ENCODE data around the gene NEUROD6. TPM values are rescaled to one million over a fixed set of nuclear protein-coding genes. Genes with fewer than 3 reads are reported as not detected.

The NEUROD6 gene
- total RNA-seq, 4 donors from 2014 or later, result not detected

DNA sequence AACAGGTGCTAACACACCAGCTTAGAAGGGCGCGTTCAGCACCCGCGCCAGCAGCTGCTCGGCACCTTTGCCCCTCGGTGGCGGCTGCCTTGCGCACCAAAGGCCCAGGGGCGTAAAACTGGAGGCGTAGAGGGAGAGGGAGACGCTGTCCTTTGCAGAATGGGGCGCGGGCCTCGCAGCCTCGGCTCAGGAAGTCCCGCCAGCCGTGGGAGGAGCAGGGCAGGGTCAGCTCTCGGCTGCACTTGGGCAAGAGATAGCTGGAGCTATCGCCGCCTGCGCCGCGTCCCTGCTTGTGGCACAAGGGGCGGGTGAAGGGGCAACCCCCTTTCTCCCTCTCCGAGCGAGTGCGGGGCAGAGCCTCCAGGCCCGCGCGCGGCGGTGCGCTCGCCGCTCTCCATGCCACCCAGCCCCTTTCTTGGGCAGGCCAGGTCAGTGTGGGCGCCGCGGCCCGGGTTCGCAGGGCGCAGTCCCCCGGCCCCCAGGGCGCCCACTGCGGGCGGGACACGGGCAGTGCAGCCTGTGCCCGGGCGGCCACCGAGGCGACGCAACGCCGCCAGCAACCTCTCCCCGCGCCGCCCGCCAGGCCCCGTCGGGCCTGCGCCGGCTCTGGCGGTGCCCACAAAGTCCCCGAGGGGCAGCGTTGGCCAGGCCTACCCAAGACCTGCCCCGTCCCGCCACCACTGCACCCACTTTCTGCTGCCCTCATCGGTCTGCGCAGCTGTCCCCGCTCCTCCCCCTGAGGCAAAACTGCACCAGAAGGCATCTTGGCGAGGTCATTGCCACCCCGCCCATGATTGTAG, 4.1 kb downstream of the NEUROD6 start:
- DNase-seq (ENCODE audit: extremely low spot score), result no peak
- WGBS, result 7% methylated on average over 34 of the region's 71 CpGs
- peaks cover 0 to 3% (median 0%) of the 10 kb centered on the region in 4 donors for H3K9me3 ChIP-seq
- H3K27ac ChIP-seq (replicated peaks in 1 of 4), result no peak overlapping the region
- H3K4me3 ChIP-seq, result peak overlapping the region; percentile 7 to 32 (median 27)
- H3K27me3 ChIP-seq, result peaks cover 0 to 46% (median 15%) of the 10 kb centered on the region in 4 donors
- H3K4me1 ChIP-seq, result peaks cover 0 to 18% (median 11%) of the 10 kb centered on the region in 4 donors
- intact Hi-C loops (cut with DNase I), result no loop called here
- H3K36me3 ChIP-seq, result no peaks in the 10 kb centered on the region
- no peak for TF ChIP-seq EP300 (IDR thresholded peaks at IDR 0.05)

DNA sequence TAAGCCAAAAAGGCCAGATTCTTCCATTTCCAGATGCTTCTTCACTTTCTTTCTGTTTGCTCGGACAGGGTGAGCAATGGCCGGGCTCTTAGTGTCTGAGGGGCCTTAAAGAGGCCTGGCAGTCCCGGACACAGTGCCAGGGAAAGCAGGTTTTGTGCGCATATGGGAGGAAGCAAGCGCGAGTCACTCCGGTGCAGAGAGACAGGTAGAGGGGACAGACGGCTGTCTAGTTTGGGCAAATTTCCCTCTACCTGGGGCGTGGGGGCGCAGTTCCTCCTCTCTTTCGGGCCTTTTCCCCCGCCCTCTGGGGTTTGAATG, 4.7 kb downstream of the NEUROD6 start:
- Histone ChIP-seq H3K36me3 (no peaks in the 10 kb centered on the region), H3K4me1 (peaks cover 0 to 18% (median 11%) of the 10 kb centered on the region in 4 donors), H3K27me3 (peaks cover 0 to 42% (median 14%) of the 10 kb centered on the region in 4 donors), H3K4me3 (peak overlapping the region; percentile 7 to 32 (median 27)), H3K9me3 (peaks cover 0 to 3% (median 0%) of the 10 kb centered on the region in 4 donors), H3K27ac (replicated peaks in 1 of 4) (no peak overlapping the region)
- intact Hi-C loops (cut with DNase I), result no loop called here
- TF ChIP-seq, protein P1, sequence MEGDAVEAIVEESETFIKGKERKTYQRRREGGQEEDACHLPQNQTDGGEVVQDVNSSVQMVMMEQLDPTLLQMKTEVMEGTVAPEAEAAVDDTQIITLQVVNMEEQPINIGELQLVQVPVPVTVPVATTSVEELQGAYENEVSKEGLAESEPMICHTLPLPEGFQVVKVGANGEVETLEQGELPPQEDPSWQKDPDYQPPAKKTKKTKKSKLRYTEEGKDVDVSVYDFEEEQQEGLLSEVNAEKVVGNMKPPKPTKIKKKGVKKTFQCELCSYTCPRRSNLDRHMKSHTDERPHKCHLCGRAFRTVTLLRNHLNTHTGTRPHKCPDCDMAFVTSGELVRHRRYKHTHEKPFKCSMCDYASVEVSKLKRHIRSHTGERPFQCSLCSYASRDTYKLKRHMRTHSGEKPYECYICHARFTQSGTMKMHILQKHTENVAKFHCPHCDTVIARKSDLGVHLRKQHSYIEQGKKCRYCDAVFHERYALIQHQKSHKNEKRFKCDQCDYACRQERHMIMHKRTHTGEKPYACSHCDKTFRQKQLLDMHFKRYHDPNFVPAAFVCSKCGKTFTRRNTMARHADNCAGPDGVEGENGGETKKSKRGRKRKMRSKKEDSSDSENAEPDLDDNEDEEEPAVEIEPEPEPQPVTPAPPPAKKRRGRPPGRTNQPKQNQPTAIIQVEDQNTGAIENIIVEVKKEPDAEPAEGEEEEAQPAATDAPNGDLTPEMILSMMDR (IDR thresholded peaks at IDR 0.05), result no peak
- TF ChIP-seq POLR2AphosphoS5 (IDR thresholded peaks at IDR 0.05), result no peak
- 12% methylated on average over 12 of the region's 12 CpGs for WGBS
- DNase-seq (ENCODE audit: extremely low spot score), result no peak

DNA sequence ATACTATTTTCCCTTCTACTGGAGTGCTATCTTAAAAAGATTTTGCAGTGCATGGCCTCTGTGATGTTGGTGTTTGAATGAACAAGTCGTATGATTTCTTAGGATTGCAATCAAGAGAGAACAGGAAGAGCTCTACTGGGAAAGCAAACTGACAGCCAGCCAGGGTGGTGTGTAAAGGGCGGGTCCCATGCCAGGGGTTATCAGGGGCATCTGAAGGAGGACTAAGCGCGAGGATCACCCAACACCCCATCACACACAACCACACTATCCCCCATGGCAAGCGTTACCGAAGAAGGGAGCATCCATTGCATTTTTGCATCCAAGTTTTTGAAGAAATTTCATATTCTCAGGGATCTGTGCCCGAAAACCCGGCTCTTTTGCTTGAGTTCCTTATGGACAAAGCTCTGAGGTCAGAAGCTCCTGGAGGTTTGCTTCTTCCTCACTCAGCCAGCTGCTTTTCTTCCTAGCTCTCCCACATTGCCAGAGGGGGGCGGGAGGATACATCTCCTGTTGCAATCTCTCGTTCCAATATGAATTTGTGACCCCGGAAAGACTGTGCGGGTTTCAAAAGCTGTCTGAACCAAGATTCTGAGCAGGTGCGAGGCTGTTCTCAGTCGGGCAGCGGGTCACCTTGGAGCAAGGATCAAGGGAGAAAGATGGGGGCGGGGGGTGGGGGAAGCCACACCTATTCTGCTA, 5.2 kb downstream of the NEUROD6 start:
- Histone ChIP-seq H3K36me3 (no peaks in the 10 kb centered on the region), H3K4me1 (peaks cover 0 to 18% (median 11%) of the 10 kb centered on the region in 4 donors), H3K27ac (replicated peaks in 1 of 4) (no peak overlapping the region), H3K27me3 (peaks cover 0 to 37% (median 13%) of the 10 kb centered on the region in 4 donors), H3K4me3 (peak overlapping the region; percentile 7 to 32 (median 27)), H3K9me3 (peaks cover 0 to 3% (median 0%) of the 10 kb centered on the region in 4 donors)
- TF ChIP-seq, protein P1 (IDR thresholded peaks at IDR 0.05), result no peak
- no peak for TF ChIP-seq EP300 (IDR thresholded peaks at IDR 0.05)
- no peak for TF ChIP-seq POLR2A (IDR thresholded peaks at IDR 0.05; ENCODE audit: low read depth)
- no peak for TF ChIP-seq POLR2AphosphoS5 (IDR thresholded peaks at IDR 0.05)
- intact Hi-C loops (cut with DNase I), result no loop called here
- no peak for DNase-seq (ENCODE audit: extremely low spot score)
- WGBS, result 39% methylated on average over 16 of the region's 16 CpGs

DNA sequence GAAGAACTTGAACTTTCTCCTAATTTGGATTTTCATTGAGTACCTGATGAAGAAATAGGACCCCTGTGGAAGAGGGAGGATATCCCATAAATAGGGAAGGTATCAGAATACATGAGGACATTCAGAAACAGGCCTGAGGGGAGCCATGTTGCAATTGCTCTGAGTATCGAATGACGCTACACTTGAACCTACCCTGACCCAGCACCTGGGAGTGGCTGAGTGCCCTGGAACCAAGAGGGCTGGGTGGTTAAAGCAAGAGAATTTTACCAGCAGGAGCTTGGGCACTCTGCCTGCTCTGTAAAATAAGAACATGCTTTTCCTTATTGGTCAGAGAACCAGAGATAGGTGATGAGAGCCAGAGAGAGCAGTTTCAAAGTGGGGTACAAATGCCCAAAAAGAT, 7.2 kb downstream of the NEUROD6 start:
- Histone ChIP-seq H3K36me3 (no peaks in the 10 kb centered on the region), H3K27ac (replicated peaks in 1 of 4) (no peak overlapping the region), H3K4me1 (peaks cover 0 to 18% (median 11%) of the 10 kb centered on the region in 4 donors), H3K4me3 (no peak overlapping the region), H3K27me3 (peaks cover 0 to 31% (median 13%) of the 10 kb centered on the region in 4 donors), H3K9me3 (peaks cover 0 to 3% (median 0%) of the 10 kb centered on the region in 4 donors)
- intact Hi-C loops (cut with DNase I), result no loop called here
- WGBS, result 88% methylated on average over 2 of the region's 2 CpGs
- no peak for DNase-seq (ENCODE audit: extremely low spot score)
- no peak for TF ChIP-seq POLR2AphosphoS5 (IDR thresholded peaks at IDR 0.05)
- TF ChIP-seq, protein P1 (IDR thresholded peaks at IDR 0.05), result no peak
- TF ChIP-seq EP300 (IDR thresholded peaks at IDR 0.05), result no peak
- TF ChIP-seq POLR2A (IDR thresholded peaks at IDR 0.05; ENCODE audit: low read depth), result no peak

DNA sequence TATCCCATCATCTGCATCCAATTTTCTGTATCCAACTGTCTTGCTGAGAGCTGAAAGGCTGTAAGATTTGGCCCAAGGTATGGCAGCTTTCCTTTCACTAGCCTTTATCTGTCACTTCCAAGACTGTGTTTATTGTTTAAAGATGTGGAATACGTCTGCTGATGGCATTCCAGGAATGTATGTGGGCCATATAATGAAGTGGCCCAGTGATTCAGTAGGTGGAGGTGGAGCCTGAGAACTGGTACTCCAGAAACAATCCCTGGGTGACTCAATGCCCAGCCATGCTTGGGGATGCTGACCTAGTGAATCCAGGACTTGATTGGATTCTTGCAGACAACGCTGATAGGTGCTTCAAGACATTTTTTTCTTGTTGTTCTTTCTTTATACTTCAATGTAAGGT, 13.5 kb downstream of the NEUROD6 start:
- WGBS, result 39% methylated on average over 2 of the region's 2 CpGs
- Histone ChIP-seq H3K36me3 (no peaks in the 10 kb centered on the region), H3K27me3 (peaks cover 0 to 5% (median 0%) of the 10 kb centered on the region in 4 donors), H3K9me3 (no peaks in the 10 kb centered on the region), H3K4me3 (no peak overlapping the region), H3K27ac (replicated peaks in 1 of 4) (no peak overlapping the region), H3K4me1 (no peaks in the 10 kb centered on the region)
- TF ChIP-seq POLR2A (IDR thresholded peaks at IDR 0.05; ENCODE audit: low read depth) (no peak), POLR2AphosphoS5 (IDR thresholded peaks at IDR 0.05) (no peak), EP300 (IDR thresholded peaks at IDR 0.05) (no peak)
- TF ChIP-seq, protein P1 (IDR thresholded peaks at IDR 0.05), result no peak
- intact Hi-C loops (cut with DNase I), result no loop called here
- DNase-seq (ENCODE audit: extremely low spot score), result no peak
